GM23338 (cell line): ENCODE data around the gene UBE2C. TPM values are rescaled to one million over a fixed set of nuclear protein-coding genes. Genes with fewer than 3 reads are reported as not detected.

Source experiments
- ATAC-seq: fragments of 200-7000 bp; cut with Tn5 transposase; 3 replicates; pipeline ENCODE4 v1.9.1; 2020
- DNase-seq: peaks from one replicate; pipeline ENCODE4 v3.0.0-alpha.2; 2015; ENCODE audit warnings: low spot score
- H2AFZ ChIP-seq: fragments of 200-600 bp; sonication (generic); 2 replicates; pipeline ENCODE4 v1.8.0; 2016; ENCODE audit warnings: antibody characterized with exemption, mild to moderate bottlenecking, moderate library complexity
- H3F3A ChIP-seq: fragments of 200-600 bp; sonication (generic); replicated peaks from 2 replicates; pipeline ENCODE4 v1.8.0; 2017; ENCODE audit warnings: antibody characterized with exemption, mixed run types, low read depth
- H3K27ac ChIP-seq: fragments of 200-600 bp; sonication (generic); 2 replicates; pipeline ENCODE4 v1.6.1; 2016; ENCODE audit warnings: low read depth
- H3K27me3 ChIP-seq: fragments of 200-600 bp; sonication (generic); 2 replicates; pipeline ENCODE4 v1.8.0; 2016; ENCODE audit warnings: mild to moderate bottlenecking, mixed run types, moderate library complexity; ENCODE audit not compliant: insufficient read depth
- H3K36me3 ChIP-seq: fragments of 200-600 bp; sonication (generic); 2 replicates; pipeline ENCODE4 v1.8.0; 2016; ENCODE audit warnings: mild to moderate bottlenecking; ENCODE audit not compliant: insufficient read depth
- H3K4me1 ChIP-seq: fragments of 200-600 bp; sonication (generic); 2 replicates; pipeline ENCODE4 v1.8.0; 2016; ENCODE audit warnings: mild to moderate bottlenecking, moderate library complexity; ENCODE audit not compliant: insufficient read depth
- H3K4me2 ChIP-seq: fragments of 200-600 bp; sonication (generic); 2 replicates; pipeline ENCODE4 v1.7.1; 2017; ENCODE audit warnings: mixed run types
- H3K4me3 ChIP-seq: fragments of 200-600 bp; sonication (generic); 2 replicates; pipeline ENCODE4 v1.6.1; 2016; ENCODE audit warnings: mixed run types
- H3K79me2 ChIP-seq: fragments of 200-600 bp; sonication (generic); replicated peaks from 2 replicates; pipeline ENCODE4 v1.8.0; 2017; ENCODE audit warnings: mild to moderate bottlenecking; ENCODE audit not compliant: insufficient read depth
- H3K9me2 ChIP-seq: fragments of 200-600 bp; sonication (generic); 2 replicates; pipeline ENCODE4 v1.8.0; 2017; ENCODE audit not compliant: insufficient read depth
- H4K20me1 ChIP-seq: fragments of 200-600 bp; sonication (generic); replicated peaks from 2 replicates; pipeline ENCODE4 v1.8.0; 2017; ENCODE audit warnings: mild to moderate bottlenecking; ENCODE audit not compliant: insufficient read depth
- H3K27ac Mint-ChIP-seq: 2 replicates; pipeline ENCODE4 v1.8.0; 2020; ENCODE audit warnings: inconsistent platforms, mild to moderate bottlenecking, moderate library complexity, mixed read lengths
- H3K27me3 Mint-ChIP-seq: 3 replicates; pipeline ENCODE4 v1.8.0; 2022; ENCODE audit warnings: low read depth, mild to moderate bottlenecking, moderate library complexity, mixed read lengths, inconsistent platforms; ENCODE audit not compliant: insufficient read depth, poor library complexity
- H3K36me3 Mint-ChIP-seq: 3 replicates; pipeline ENCODE4 v1.8.0; 2021; ENCODE audit warnings: low read depth, mild to moderate bottlenecking, inconsistent platforms, moderate library complexity, mixed read lengths
- H3K4me1 Mint-ChIP-seq: 3 replicates; pipeline ENCODE4 v1.8.0; 2020; ENCODE audit warnings: mild to moderate bottlenecking, inconsistent platforms, mixed read lengths
- H3K4me3 Mint-ChIP-seq: 3 replicates; pipeline ENCODE4 v1.8.0; 2021; ENCODE audit warnings: moderate library complexity, mild to moderate bottlenecking, inconsistent platforms, mixed read lengths
- H3K9me3 Mint-ChIP-seq: 3 replicates; pipeline ENCODE4 v1.8.0; 2020; ENCODE audit warnings: moderate library complexity, mild to moderate bottlenecking, inconsistent platforms, mixed read lengths
- CREB1 ChIP-seq: fragments of 250-450 bp; sonication (Bioruptor Pico); IDR thresholded peaks from 2 replicates; pipeline ENCODE4 v1.5.0; 2020; ENCODE audit warnings: low read depth, mild to moderate bottlenecking, moderate library complexity
- CTCF ChIP-seq, 2 experiments: fragments of 200-600 bp in 1 of 2; sonication (generic) in 1 of 2; conservative IDR thresholded peaks; 2 replicates each; pipeline versions ENCODE4 v1.5.1 to v1.6.1; 2016 to 2017; ENCODE audit warnings: antibody characterized with exemption in 2 of 2, low read depth in 2 of 2, mild to moderate bottlenecking in 2 of 2, moderate library complexity in 1 of 2
- EZH2 ChIP-seq: fragments of 200-600 bp; sonication (generic); IDR thresholded peaks from one replicate; pipeline ENCODE4 v1.8.0; 2017; ENCODE audit warnings: antibody characterized with exemption, mild to moderate bottlenecking, low read depth; ENCODE audit not compliant: unreplicated experiment
- EZH2phosphoT487 ChIP-seq: fragments of 200-600 bp; sonication (generic); IDR thresholded peaks from one replicate; pipeline ENCODE4 v1.8.1; 2018; ENCODE audit warnings: antibody characterized with exemption; ENCODE audit not compliant: unreplicated experiment
- JUNB ChIP-seq: IDR thresholded peaks from one replicate; pipeline ENCODE4 v1.6.1; 2016; ENCODE audit warnings: antibody characterized with exemption; ENCODE audit not compliant: unreplicated experiment
- NANOG ChIP-seq: IDR thresholded peaks from 2 replicates; pipeline ENCODE4 v1.6.1; 2016; ENCODE audit warnings: antibody characterized with exemption, borderline replicate concordance
- POLR2AphosphoS5 ChIP-seq: IDR thresholded peaks from 2 replicates; pipeline ENCODE4 v1.6.1; 2016; ENCODE audit warnings: antibody characterized with exemption, low read depth
- REST ChIP-seq: IDR thresholded peaks from one replicate; pipeline ENCODE4 v1.6.1; 2018; ENCODE audit warnings: antibody characterized with exemption; ENCODE audit not compliant: unreplicated experiment
- STAT1 ChIP-seq: IDR thresholded peaks from one replicate; pipeline ENCODE4 v1.6.1; 2016; ENCODE audit warnings: antibody characterized with exemption; ENCODE audit not compliant: unreplicated experiment
- ZNF114 ChIP-seq: fragments of 250-450 bp; sonication (Bioruptor Pico); IDR thresholded peaks from 2 replicates; pipeline ENCODE4 v1.5.0; 2020; ENCODE audit warnings: mild to moderate bottlenecking, moderate library complexity
- ZNF331 ChIP-seq: fragments of 250-450 bp; sonication (Bioruptor Pico); IDR thresholded peaks from 2 replicates; pipeline ENCODE4 v1.5.0; 2020; ENCODE audit warnings: low read depth, mild to moderate bottlenecking, moderate library complexity
- ZNF462 ChIP-seq: fragments of 250-450 bp; sonication (Bioruptor Pico); IDR thresholded peaks from 2 replicates; pipeline ENCODE4 v1.5.0; 2020; ENCODE audit warnings: mild to moderate bottlenecking, moderate library complexity
- polyA plus RNA-seq: library from polyadenylated mRNA; unstranded; fragments of >200 nt; fragmentation: Nextera tagmentation; extraction: Ambion mirVana; gene quantifications from 2 replicates; pipeline ENCODE4 v1.2.1, GENCODE V29; 2016
- total RNA-seq: library from RNA; depleted of rRNA; stranded (reverse); fragments of >200 nt; shearing (Covaris generic); gene quantifications from 2 replicates; pipeline ENCODE4 v1.2.3, GENCODE V29; 2014
- TF ChIP-seq, protein P1 (sequence below): IDR thresholded peaks from 2 replicates; pipeline ENCODE4 v1.6.1; 2016; ENCODE audit warnings: antibody characterized with exemption

Gene UBE2C
- total and polyA plus RNA-seq, 2 experiments from 2014 or later = 247 to 698 TPM

- no peak for DNase-seq
- Histone ChIP-seq H3F3A (no peaks in the 10 kb centered on the region; the same call in 1 of the 2 replicates), H3K9me2 (no peaks in the 10 kb centered on the region), H3K36me3 (peaks cover 15% of the 10 kb centered on the region), H3K27ac (no peak overlapping the region), H3K4me1 (peaks cover 19% of the 10 kb centered on the region), H3K4me3 (no peak overlapping the region), H4K20me1 (no peaks in the 10 kb centered on the region), H3K27me3 (no peaks in the 10 kb centered on the region), H3K79me2 (peaks cover 11% of the 10 kb centered on the region), H2AFZ (no peak overlapping the region), H3K4me2 (no peak overlapping the region)
- peaks cover 11% of the 10 kb centered on the region for H3K27me3 Mint-ChIP-seq
- peaks cover 36% of the 10 kb centered on the region for H3K36me3 Mint-ChIP-seq
- no peaks in the 10 kb centered on the region for H3K9me3 Mint-ChIP-seq
- H3K27ac Mint-ChIP-seq = peak overlapping the region; percentile 47; the same call in 1 of the 2 replicates
- no peak for ATAC-seq
- H3K4me3 Mint-ChIP-seq = no peak overlapping the region
- peaks cover 17% of the 10 kb centered on the region for H3K4me1 Mint-ChIP-seq
- TF ChIP-seq ZNF462 (CRISPR knock-in tag) (no peak), EZH2phosphoT487 (no peak), ZNF331 (no peak), CREB1 (no peak), ZNF114 (CRISPR knock-in tag) (no peak), EZH2 (no peak), STAT1 (no peak), REST (no peak), POLR2AphosphoS5 (no peak), NANOG (no peak), JUNB (no peak), CTCF (conservative IDR thresholded peaks at IDR 0.05; ENCODE audit: low read depth in 2 of 2) (no peak)
- TF ChIP-seq, protein P1, sequence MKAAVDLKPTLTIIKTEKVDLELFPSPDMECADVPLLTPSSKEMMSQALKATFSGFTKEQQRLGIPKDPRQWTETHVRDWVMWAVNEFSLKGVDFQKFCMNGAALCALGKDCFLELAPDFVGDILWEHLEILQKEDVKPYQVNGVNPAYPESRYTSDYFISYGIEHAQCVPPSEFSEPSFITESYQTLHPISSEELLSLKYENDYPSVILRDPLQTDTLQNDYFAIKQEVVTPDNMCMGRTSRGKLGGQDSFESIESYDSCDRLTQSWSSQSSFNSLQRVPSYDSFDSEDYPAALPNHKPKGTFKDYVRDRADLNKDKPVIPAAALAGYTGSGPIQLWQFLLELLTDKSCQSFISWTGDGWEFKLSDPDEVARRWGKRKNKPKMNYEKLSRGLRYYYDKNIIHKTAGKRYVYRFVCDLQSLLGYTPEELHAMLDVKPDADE = no peak
Measured at GRCh38 chr20:45848421-45848820, 36.0 kb downstream of the UBE2C start.
